ENCODE measurements around the gene ZNF618. TPM values are rescaled to one million over a fixed set of nuclear protein-coding genes. Genes with fewer than 3 reads are reported as not detected.

Gene ZNF618
- total RNA-seq, 1 experiment from 2014 or later: 4.2 TPM

- ChIA-PET POLR2A (ENCODE audit: unreplicated experiment) (no interaction called here), CTCF (interaction anchor here (0.6 kb wide), 1 partner anchor 96 kb away, joined by 7 read pairs; no protein-coding TSS in a partner anchor)
- Histone ChIP-seq H4K20me1 (ENCODE audit: low read length) (no peaks in the 10 kb centered on the region), H3K36me3 (ENCODE audit: low read depth, low read length) (no peaks in the 10 kb centered on the region), H3K27me3 (ENCODE audit: low read length) (no peaks in the 10 kb centered on the region), H3K79me2 (ENCODE audit: low read length) (no peaks in the 10 kb centered on the region), H3K4me2 (ENCODE audit: low read length) (no peak overlapping the region), H3K27ac (ENCODE audit: low read length) (no peak overlapping the region), H2AFZ (ENCODE audit: low read length) (no peak overlapping the region), H3K9ac (ENCODE audit: low read length) (no peak overlapping the region), H3K4me3 (ENCODE audit: low read length) (no peak overlapping the region), H3F3A (ENCODE audit: low read length, unreplicated experiment) (no peaks in the 10 kb centered on the region), H3K4me1 (ENCODE audit: insufficient read depth, low read length) (peaks cover 13% of the 10 kb centered on the region; the same call in 1 of the 2 replicates), H3K9me3 (ENCODE audit: low read length) (0 out of 2 replicates have a peak, but pooled peaks cover 6% of the 10 kb centered on the region), H3K9me2 (replicated peaks; ENCODE audit: low read length) (no peaks in the 10 kb centered on the region)
- no peak for ATAC-seq
- no peak for TF ChIP-seq EZH2 (IDR thresholded peaks at IDR 0.05; ENCODE audit: low read length, unreplicated experiment)
- TF ChIP-seq CTCF (conservative IDR thresholded peaks at IDR 0.05; ENCODE audit: low read depth, low read length): no peak
- no TSS peak for BruUV-seq (replicated peaks)
- intact Hi-C loops (cut with micrococcal nuclease): no loop called here
- DNase-seq: no peak
Measured at GRCh38 chr9:114102484-114102883, 226.4 kb downstream of the ZNF618 start.

- peaks cover 14% of the 10 kb centered on the region; the same call in 1 of the 2 replicates for H3K4me1 ChIP-seq (ENCODE audit: insufficient read depth, low read length)
- ATAC-seq (no peak), DNase-seq (no peak)
- BruUV-seq (replicated peaks): no TSS peak
- H3K9me3 ChIP-seq (ENCODE audit: low read length): 0 out of 2 replicates have a peak, but pooled peaks cover 6% of the 10 kb centered on the region
- no peaks in the 10 kb centered on the region for H4K20me1 ChIP-seq (ENCODE audit: low read length)
- peak overlapping the region; percentile 16; the same call in 1 of the 2 replicates for H2AFZ ChIP-seq (ENCODE audit: low read length)
- H3K36me3 ChIP-seq (ENCODE audit: low read depth, low read length): no peaks in the 10 kb centered on the region
- POLR2A ChIA-PET (ENCODE audit: unreplicated experiment): no interaction called here
- no peak overlapping the region for H3K9ac ChIP-seq (ENCODE audit: low read length)
- TF ChIP-seq CTCF (conservative IDR thresholded peaks at IDR 0.05; ENCODE audit: low read depth, low read length) (no peak), EZH2phosphoT487 (IDR thresholded peaks at IDR 0.05; ENCODE audit: borderline replicate concordance, low read length) (no peak), EZH2 (IDR thresholded peaks at IDR 0.05; ENCODE audit: low read length, unreplicated experiment) (no peak)
- peak overlapping the region; percentile 45 for H3K4me2 ChIP-seq (ENCODE audit: low read length)
- CTCF ChIA-PET: no interaction called here
- no peaks in the 10 kb centered on the region for H3K9me2 ChIP-seq (replicated peaks; ENCODE audit: low read length)
- no peak overlapping the region; the same call in 1 of the 2 replicates for H3K27ac ChIP-seq (ENCODE audit: low read length)
- intact Hi-C loops (cut with micrococcal nuclease): loop anchor here (5.0 kb wide), 1 partner anchor 172 kb away; no protein-coding TSS in a partner anchor
- H3K27me3 ChIP-seq (ENCODE audit: low read length): no peaks in the 10 kb centered on the region
- no peaks in the 10 kb centered on the region for H3F3A ChIP-seq (ENCODE audit: low read length, unreplicated experiment)
- H3K79me2 ChIP-seq (ENCODE audit: low read length): no peaks in the 10 kb centered on the region
- no peak overlapping the region for H3K4me3 ChIP-seq (ENCODE audit: low read length)
Measured at GRCh38 chr9:114105236-114105635, 229.1 kb downstream of the ZNF618 start.

Other genes with a start within 250 kb of the ZNF618 start
- gene AMBP, start 202.0 kb downstream of the ZNF618 start, total RNA-seq (2014; rRNA removed): 0.22 TPM in 1 of 2 replicates, not detected in the other
- 4.4 and 6.3 TPM in 2 replicates for gene KIF12, start 223.0 kb downstream of the ZNF618 start, total RNA-seq (2014; rRNA removed)

Measured in PC-3 (cell line).